Esophagus muscularis mucosa (tissue), 4 donors: ENCODE measurements around the gene MLST8. TPM values are rescaled to one million over a fixed set of nuclear protein-coding genes. Genes with fewer than 3 reads are reported as not detected.

Experiments used
- DNase-seq: peaks from one replicate; pipeline ENCODE4 v3.0.0-alpha.2; 2017; ENCODE audit errors: extremely low spot score
- H3K27ac ChIP-seq, 4 donors: fragments of 200-600 bp; sonication (generic); replicated peaks in 1 of 4; 1 replicate in 3 of 4; 2 replicates in 1 of 4; pipeline ENCODE4 v1.5.1; 2016 to 2019; ENCODE audit warnings: mild to moderate bottlenecking in 1 of 4
- H3K27me3 ChIP-seq, 4 donors: fragments of 200-600 bp; sonication (generic); one replicate each; pipeline versions ENCODE4 v1.5.1 to v1.6.0; 2016 to 2019
- H3K36me3 ChIP-seq, 4 donors: fragments of 200-600 bp; sonication (generic); one replicate each; pipeline ENCODE4 v1.5.1; 2016 to 2019
- H3K4me1 ChIP-seq, 4 donors: fragments of 200-600 bp; sonication (generic); one replicate each; pipeline ENCODE4 v1.5.1; 2016 to 2019
- H3K4me3 ChIP-seq, 4 donors: fragments of 200-600 bp; sonication (generic); 1 replicate in 2 of 4; 2 replicates in 2 of 4; pipeline ENCODE4 v1.5.1; 2016 to 2019; ENCODE audit warnings: mild to moderate bottlenecking in 4 of 4, moderate library complexity in 1 of 4
- H3K9me3 ChIP-seq, 4 donors: fragments of 200-600 bp; sonication (generic); 1 replicate in 3 of 4; 2 replicates in 1 of 4; pipeline ENCODE4 v1.5.1; 2016 to 2019
- CTCF ChIP-seq, 3 experiments: fragments of 200-600 bp in 2 of 3; fragments of 450-650 bp in 1 of 3; sonication (generic) in 2 of 3; IDR thresholded peaks; one replicate each; pipeline ENCODE4 v1.5.1; 2017 to 2019; ENCODE audit warnings: antibody characterized with exemption in 3 of 3, mild to moderate bottlenecking in 2 of 3, moderate library complexity in 1 of 3
- EP300 ChIP-seq: sonication (generic); formaldehyde crosslinking; IDR thresholded peaks from one replicate; pipeline ENCODE4 v1.6.1; 2017; ENCODE audit warnings: antibody characterized with exemption
- POLR2A ChIP-seq: fragments of 450-650 bp; IDR thresholded peaks from one replicate; pipeline ENCODE4 v1.6.1; 2017; ENCODE audit warnings: antibody characterized with exemption, moderate library complexity, mild to moderate bottlenecking, low read depth
- POLR2AphosphoS5 ChIP-seq, 2 donors: sonication (generic); formaldehyde crosslinking; IDR thresholded peaks; one replicate each; pipeline ENCODE4 v1.6.1; 2017; ENCODE audit warnings: antibody characterized with exemption in 2 of 2
- WGBS: methylation state at CpG from one replicate; pipeline ENCODE4 v1.1.5; 2018; 5-methylcytosine and 5-hydroxymethylcytosine counted together
- intact Hi-C: fragments of 100-400 bp; cut with DNase I; formaldehyde crosslinking; loops from one replicate; pipeline ENCODE4 v1.15.1; 2023
- total RNA-seq, 4 donors: library from RNA; depleted of rRNA; stranded (reverse); fragments of >200 nt; gene quantifications; one replicate each; pipeline versions ENCODE4 v1.1.0 to v1.2.1, GENCODE V29; 2016

MLST8 gene
- total RNA-seq, 4 donors from 2014 or later, result 23.7 to 62.8 (median 36.3) TPM

GRCh38 chr16:2243031-2243528 lies 37.8 kb downstream of the MLST8 start:
- Histone ChIP-seq H3K27me3 (peaks cover 0 to 1% (median 0%) of the 10 kb centered on the region in 4 donors), H3K4me3 (no peak overlapping the region), H3K36me3 (peaks cover 42 to 79% (median 76%) of the 10 kb centered on the region in 4 donors), H3K4me1 (peaks cover under 1 to 9% (median 5%) of the 10 kb centered on the region in 4 donors), H3K9me3 (no peaks in the 10 kb centered on the region), H3K27ac (no peak overlapping the region)
- no peak for DNase-seq
- TF ChIP-seq CTCF (IDR thresholded peaks at IDR 0.05), result no peak
- no peak for TF ChIP-seq POLR2A
- no peak for TF ChIP-seq POLR2AphosphoS5 (IDR thresholded peaks at IDR 0.05)
- TF ChIP-seq EP300, result no peak
- intact Hi-C loops, result no loop called here
- 100% methylated on average over 5 of the region's 19 CpGs for WGBS

- H3K4me1 ChIP-seq, result peaks cover 0 to 2% (median 1%) of the 10 kb centered on the region in 4 donors
- 92% methylated on average over 10 of the region's 11 CpGs for WGBS
- H3K4me3 ChIP-seq, result no peak overlapping the region
- no peak for DNase-seq
- H3K27ac ChIP-seq, result no peak overlapping the region
- peaks cover 42 to 79% (median 77%) of the 10 kb centered on the region in 4 donors for H3K36me3 ChIP-seq
- TF ChIP-seq POLR2AphosphoS5 (IDR thresholded peaks at IDR 0.05) (no peak), CTCF (IDR thresholded peaks at IDR 0.05) (no peak), EP300 (no peak), POLR2A (no peak)
- intact Hi-C loops, result no loop called here
- no peaks in the 10 kb centered on the region for H3K9me3 ChIP-seq
- H3K27me3 ChIP-seq, result no peaks in the 10 kb centered on the region
Measured at GRCh38 chr16:2243781-2244180, 38.5 kb downstream of the MLST8 start.

GRCh38 chr16:2244301-2244700 lies 39.0 kb downstream of the MLST8 start:
- no peak for DNase-seq
- no peak for TF ChIP-seq POLR2AphosphoS5 (IDR thresholded peaks at IDR 0.05)
- no peak for TF ChIP-seq POLR2A
- Histone ChIP-seq H3K9me3 (no peaks in the 10 kb centered on the region), H3K4me3 (no peak overlapping the region), H3K4me1 (peaks cover under 1 to 3% (median 2%) of the 10 kb centered on the region in 4 donors), H3K27ac (no peak overlapping the region), H3K36me3 (peaks cover 42 to 81% (median 77%) of the 10 kb centered on the region in 4 donors), H3K27me3 (no peaks in the 10 kb centered on the region)
- WGBS, result 79% methylated on average over 12 of the region's 17 CpGs
- intact Hi-C loops, result no loop called here

GRCh38 chr16:2244926-2245795 lies 39.9 kb downstream of the MLST8 start:
- Histone ChIP-seq H3K4me3 (no peak overlapping the region), H3K4me1 (peaks cover 9 to 11% (median 10%) of the 10 kb centered on the region in 4 donors), H3K36me3 (peaks cover 42 to 74% (median 68%) of the 10 kb centered on the region in 4 donors), H3K9me3 (no peaks in the 10 kb centered on the region), H3K27ac (no peak overlapping the region), H3K27me3 (no peaks in the 10 kb centered on the region)
- no peak for DNase-seq
- WGBS, result 92% methylated on average over 24 of the region's 30 CpGs
- intact Hi-C loops, result no loop called here
- TF ChIP-seq POLR2AphosphoS5 (IDR thresholded peaks at IDR 0.05) (no peak), EP300 (no peak), POLR2A (no peak), CTCF (IDR thresholded peaks at IDR 0.05) (no peak)

GRCh38 chr16:2246301-2246885 lies 41.1 kb downstream of the MLST8 start:
- H3K27me3 ChIP-seq, result no peaks in the 10 kb centered on the region
- no peaks in the 10 kb centered on the region for H3K9me3 ChIP-seq
- intact Hi-C loops, result no loop called here
- 100% methylated on average over 1 of the region's 18 CpGs for WGBS
- no peak overlapping the region for H3K4me3 ChIP-seq
- TF ChIP-seq CTCF (IDR thresholded peaks at IDR 0.05) (no peak), POLR2A (no peak), POLR2AphosphoS5 (IDR thresholded peaks at IDR 0.05) (no peak), EP300 (no peak)
- H3K27ac ChIP-seq, result no peak overlapping the region
- no peak for DNase-seq
- H3K36me3 ChIP-seq, result peaks cover 42 to 65% (median 58%) of the 10 kb centered on the region in 4 donors
- H3K4me1 ChIP-seq, result peaks cover 16 to 19% (median 17%) of the 10 kb centered on the region in 4 donors
